CD4-positive, CD25-positive, alpha-beta regulatory T cell (primary cell): Measurements from ENCODE around the gene CFAP107. TPM values are rescaled to one million over a fixed set of nuclear protein-coding genes. Genes with fewer than 3 reads are reported as not detected.

Experiments
- ATAC-seq, 2 donors: fragments of 150-1000 bp; cut with Tn5 transposase; one replicate each; pipeline ENCODE4 v1.10.0; 2021; ENCODE audit warnings: low read depth in 2 of 2, moderate number of reproducible peaks in 2 of 2, moderate library complexity in 1 of 2
- DNase-seq, 3 donors: peaks; one replicate each; pipeline versions ENCODE4 v3.0.0 to v3.0.0-alpha.2; 2012 to 2022; ENCODE audit warnings: mixed read lengths in 1 of 3
- H3K27ac ChIP-seq: one replicate; pipeline ENCODE4 v1.7.0; 2013; ENCODE audit warnings: mild to moderate bottlenecking, low read length; ENCODE audit not compliant: insufficient read depth, poor library complexity, severe bottlenecking
- H3K27me3 ChIP-seq: one replicate; pipeline ENCODE4 v1.7.0; 2013; ENCODE audit warnings: low read length; ENCODE audit not compliant: control insufficient read depth, insufficient read depth
- H3K36me3 ChIP-seq: one replicate; pipeline ENCODE4 v1.7.0; 2013; ENCODE audit warnings: mild to moderate bottlenecking, low read length, moderate library complexity; ENCODE audit not compliant: control insufficient read depth, insufficient read depth
- H3K4me1 ChIP-seq: 2 replicates; pipeline ENCODE4 v1.7.0; 2013; ENCODE audit warnings: mild to moderate bottlenecking, low read length; ENCODE audit not compliant: insufficient read depth, control insufficient read depth, poor library complexity, severe bottlenecking
- H3K4me3 ChIP-seq: one replicate; pipeline ENCODE4 v1.7.0; 2013; ENCODE audit warnings: low read depth, mild to moderate bottlenecking, low read length, moderate library complexity
- H3K9me3 ChIP-seq, 2 experiments: 1 replicate in 1 of 2; 2 replicates in 1 of 2; pipeline ENCODE4 v1.7.0; 2013; ENCODE audit warnings: low read length in 2 of 2, mild to moderate bottlenecking in 1 of 2, moderate library complexity in 1 of 2; ENCODE audit not compliant: control insufficient read depth in 2 of 2
- H3K27ac Mint-ChIP-seq, 3 donors: one replicate each; pipeline ENCODE4 v1.8.0; 2020 to 2022; ENCODE audit warnings: mild to moderate bottlenecking in 3 of 3, mixed read lengths in 3 of 3, moderate library complexity in 2 of 3
- H3K27me3 Mint-ChIP-seq: one replicate; pipeline ENCODE4 v1.8.0; 2022; ENCODE audit warnings: mild to moderate bottlenecking, mixed read lengths
- H3K36me3 Mint-ChIP-seq: one replicate; pipeline ENCODE4 v1.8.0; 2020; ENCODE audit warnings: mixed read lengths
- H3K4me1 Mint-ChIP-seq, 4 donors: one replicate each; pipeline ENCODE4 v1.8.0; 2020 to 2022; ENCODE audit warnings: mixed read lengths in 4 of 4, mild to moderate bottlenecking in 1 of 4
- H3K4me3 Mint-ChIP-seq, 4 donors: one replicate each; pipeline ENCODE4 v1.8.0; 2020 to 2022; ENCODE audit warnings: mild to moderate bottlenecking in 4 of 4, mixed read lengths in 4 of 4, moderate library complexity in 3 of 4
- H3K9me3 Mint-ChIP-seq, 7 donors: one replicate each; pipeline ENCODE4 v1.8.0; 2020 to 2022; ENCODE audit warnings: mixed read lengths in 7 of 7, mild to moderate bottlenecking in 3 of 7, moderate library complexity in 2 of 7
- polyA plus RNA-seq, 4 donors: library from polyadenylated mRNA; unstranded; fragments of 300-500 nt; fragmentation: Illumina TruSeq; gene quantifications; one replicate each; pipeline ENCODE4 v1.2.3, GENCODE V29; 2021
- total RNA-seq: library from RNA; stranded (reverse); gene quantifications from one replicate; pipeline ENCODE4 v1.2.3, GENCODE V29; 2022

Gene CFAP107
- total and polyA plus RNA-seq, 5 donors from 2014 or later = not detected

DNA sequence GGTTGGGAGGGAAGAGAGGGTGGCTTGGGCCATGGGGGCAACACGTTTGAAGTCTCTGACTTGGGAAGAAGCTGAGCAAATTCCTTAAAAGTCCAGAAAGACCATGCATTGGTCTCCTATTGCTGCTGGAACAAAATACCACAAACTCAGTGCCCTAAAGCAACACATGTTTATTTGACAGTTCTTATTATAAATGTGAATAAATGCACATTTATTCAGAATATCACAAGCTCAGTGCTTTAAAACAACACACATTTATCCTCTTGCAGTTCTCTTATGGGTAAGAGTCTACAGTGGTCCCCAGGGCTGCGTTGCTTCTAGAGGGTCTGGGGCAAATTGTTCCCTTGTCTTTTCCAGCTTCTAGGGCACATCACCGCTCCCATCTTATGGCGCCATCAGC lies 17.5 kb downstream of the CFAP107 start:
- Mint-ChIP-seq H3K27ac (no peak overlapping the region), H3K36me3 (no peaks in the 10 kb centered on the region), H3K27me3 (peaks cover 5% of the 10 kb centered on the region), H3K4me1 (no peaks in the 10 kb centered on the region), H3K4me3 (no peak overlapping the region), H3K9me3 (peaks cover 0 to 3% (median 0%) of the 10 kb centered on the region in 7 donors)
- H3K9me3 ChIP-seq = no peaks in the 10 kb centered on the region
- H3K4me3 ChIP-seq = no peak overlapping the region
- no peak for DNase-seq
- no peaks in the 10 kb centered on the region for H3K36me3 ChIP-seq
- peaks cover 3% of the 10 kb centered on the region for H3K27me3 ChIP-seq
- no peak for ATAC-seq
- H3K4me1 ChIP-seq = no peaks in the 10 kb centered on the region
- no peak overlapping the region for H3K27ac ChIP-seq

DNA sequence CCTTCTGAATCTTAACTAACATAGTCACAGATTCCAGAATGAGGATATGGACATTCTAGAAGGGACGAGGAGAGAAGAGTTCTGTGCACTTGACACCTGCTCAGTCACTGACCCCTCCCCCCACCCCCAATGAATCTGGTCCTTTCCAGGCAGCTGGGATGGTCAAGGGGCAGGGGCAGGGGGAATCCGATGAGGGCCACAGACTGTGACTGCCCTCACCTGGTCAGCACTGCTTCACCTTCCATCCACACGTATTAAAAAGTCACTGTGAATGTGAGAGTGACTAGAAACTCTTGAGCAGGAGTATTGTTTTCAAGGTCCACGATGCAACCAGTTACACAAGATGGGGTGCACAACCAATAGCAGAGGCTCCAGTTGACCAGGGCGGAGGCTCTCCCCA lies 18.0 kb downstream of the CFAP107 start:
- no peaks in the 10 kb centered on the region for H3K36me3 ChIP-seq
- H3K27me3 ChIP-seq = peaks cover 3% of the 10 kb centered on the region
- no peaks in the 10 kb centered on the region for H3K4me1 ChIP-seq
- no peak for ATAC-seq
- no peak for DNase-seq
- peak overlapping the region in 1 of 3 donors; percentile 7 for H3K27ac Mint-ChIP-seq
- H3K4me3 Mint-ChIP-seq = no peak overlapping the region
- peaks cover 0 to 3% (median 0%) of the 10 kb centered on the region in 7 donors for H3K9me3 Mint-ChIP-seq
- H3K36me3 Mint-ChIP-seq = no peaks in the 10 kb centered on the region
- no peaks in the 10 kb centered on the region for H3K4me1 Mint-ChIP-seq
- H3K27me3 Mint-ChIP-seq = peaks cover 6% of the 10 kb centered on the region
- H3K4me3 ChIP-seq = no peak overlapping the region
- H3K27ac ChIP-seq = no peak overlapping the region
- H3K9me3 ChIP-seq = no peaks in the 10 kb centered on the region

DNA sequence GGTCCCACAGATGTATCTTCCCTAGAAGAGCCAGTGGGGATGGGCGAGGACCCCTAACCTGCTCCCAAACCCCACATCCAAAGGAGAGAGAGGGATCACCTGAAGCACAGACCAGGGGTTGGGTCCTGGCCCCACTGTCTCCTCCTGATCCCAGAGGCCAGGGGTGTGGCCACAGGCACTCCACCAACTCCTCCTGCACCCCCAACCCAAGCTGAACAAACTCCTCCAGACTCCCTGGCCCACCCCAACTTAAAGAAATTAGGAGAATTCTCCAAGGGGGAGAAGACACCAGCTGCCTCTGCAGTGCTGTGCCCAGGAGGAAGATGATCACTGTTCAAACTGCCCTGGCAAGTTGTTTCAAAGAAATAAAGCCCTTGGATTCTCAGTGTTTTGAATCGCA lies 23.0 kb downstream of the CFAP107 start:
- Histone ChIP-seq H3K9me3 (no peaks in the 10 kb centered on the region), H3K4me1 (no peaks in the 10 kb centered on the region), H3K27ac (no peak overlapping the region), H3K4me3 (no peak overlapping the region), H3K36me3 (no peaks in the 10 kb centered on the region), H3K27me3 (peaks cover 3% of the 10 kb centered on the region)
- H3K27ac Mint-ChIP-seq = no peak overlapping the region
- H3K36me3 Mint-ChIP-seq = no peaks in the 10 kb centered on the region
- ATAC-seq = no peak
- H3K9me3 Mint-ChIP-seq = peaks cover 0 to 1% (median 0%) of the 10 kb centered on the region in 7 donors
- DNase-seq = no peak
- H3K27me3 Mint-ChIP-seq = peaks cover 18% of the 10 kb centered on the region
- H3K4me1 Mint-ChIP-seq = no peaks in the 10 kb centered on the region
- no peak overlapping the region for H3K4me3 Mint-ChIP-seq

DNA sequence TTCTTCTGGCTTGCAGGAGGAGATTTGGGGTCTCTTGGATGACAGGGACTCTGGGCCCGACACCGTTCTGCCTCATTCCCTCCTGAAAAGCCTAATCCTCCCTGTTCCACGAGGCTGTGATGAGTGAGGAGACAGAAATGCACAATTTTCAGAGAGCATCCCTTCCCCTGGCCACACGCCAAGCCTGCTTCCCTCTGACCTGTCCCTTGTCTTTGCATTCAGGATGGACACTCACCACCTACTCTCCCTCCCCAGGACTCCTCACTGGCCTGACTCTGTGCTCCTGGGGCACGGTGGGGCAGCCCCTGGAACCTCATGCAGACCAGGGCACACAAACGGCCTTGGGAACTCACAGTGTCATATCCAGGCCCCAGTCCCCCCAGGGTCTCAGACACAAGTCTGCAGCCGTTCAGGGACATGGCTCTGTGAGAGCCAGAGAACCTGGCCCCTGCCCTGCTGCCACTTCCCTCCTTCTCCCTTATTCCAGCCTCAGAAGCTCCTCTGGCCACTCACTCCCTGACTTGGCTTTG lies 24.0 kb downstream of the CFAP107 start:
- H3K36me3 Mint-ChIP-seq = no peaks in the 10 kb centered on the region
- Histone ChIP-seq H3K27me3 (peaks cover 3% of the 10 kb centered on the region), H3K4me3 (no peak overlapping the region), H3K27ac (no peak overlapping the region), H3K9me3 (no peaks in the 10 kb centered on the region), H3K4me1 (no peaks in the 10 kb centered on the region), H3K36me3 (no peaks in the 10 kb centered on the region)
- H3K27me3 Mint-ChIP-seq = peaks cover 18% of the 10 kb centered on the region
- DNase-seq (no peak), ATAC-seq (no peak)
- H3K4me1 Mint-ChIP-seq = no peaks in the 10 kb centered on the region
- peaks cover 0 to 1% (median 0%) of the 10 kb centered on the region in 7 donors for H3K9me3 Mint-ChIP-seq
- H3K4me3 Mint-ChIP-seq = no peak overlapping the region
- no peak overlapping the region for H3K27ac Mint-ChIP-seq

- DNase-seq = no peak
- Histone ChIP-seq H3K9me3 (no peaks in the 10 kb centered on the region), H3K27me3 (peaks cover 3% of the 10 kb centered on the region), H3K36me3 (no peaks in the 10 kb centered on the region), H3K27ac (no peak overlapping the region), H3K4me1 (no peaks in the 10 kb centered on the region), H3K4me3 (no peak overlapping the region)
- Mint-ChIP-seq H3K4me1 (no peaks in the 10 kb centered on the region), H3K4me3 (no peak overlapping the region), H3K9me3 (peaks cover 0 to 1% (median 0%) of the 10 kb centered on the region in 7 donors), H3K27me3 (peaks cover 18% of the 10 kb centered on the region), H3K27ac (no peak overlapping the region), H3K36me3 (no peaks in the 10 kb centered on the region)
- no peak for ATAC-seq
Measured at GRCh38 chr1:12770620-12771019, 24.6 kb downstream of the CFAP107 start.

DNA sequence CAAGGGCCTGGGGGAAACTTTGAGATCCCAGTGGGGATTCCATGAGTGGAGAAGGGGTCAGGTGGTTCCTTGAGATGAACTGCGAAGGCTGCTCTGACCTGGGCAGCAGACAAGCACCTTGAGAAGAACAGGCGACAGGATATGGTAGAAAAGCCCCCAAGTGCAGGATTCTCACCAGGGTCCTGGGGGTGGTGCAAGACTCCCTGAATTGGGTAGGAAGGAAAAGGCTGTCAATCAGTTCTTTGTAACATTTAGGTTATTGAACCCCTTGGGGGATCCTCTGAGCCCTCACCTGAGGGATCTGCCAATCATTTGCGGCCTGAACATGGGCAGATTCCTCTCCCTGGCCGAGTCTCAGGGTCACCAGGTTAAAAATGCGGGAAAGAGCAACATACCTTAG lies 25.2 kb downstream of the CFAP107 start:
- no peak overlapping the region for H3K27ac Mint-ChIP-seq
- H3K4me3 Mint-ChIP-seq = no peak overlapping the region
- H3K4me1 ChIP-seq = no peaks in the 10 kb centered on the region
- no peaks in the 10 kb centered on the region for H3K9me3 ChIP-seq
- no peaks in the 10 kb centered on the region for H3K36me3 ChIP-seq
- no peaks in the 10 kb centered on the region for H3K36me3 Mint-ChIP-seq
- peaks cover 0 to 1% (median 0%) of the 10 kb centered on the region in 7 donors for H3K9me3 Mint-ChIP-seq
- H3K4me3 ChIP-seq = no peak overlapping the region
- no peak for DNase-seq
- H3K27ac ChIP-seq = no peak overlapping the region
- ATAC-seq = no peak
- peaks cover 18% of the 10 kb centered on the region for H3K27me3 Mint-ChIP-seq
- no peaks in the 10 kb centered on the region for H3K4me1 Mint-ChIP-seq
- peaks cover 3% of the 10 kb centered on the region for H3K27me3 ChIP-seq

GRCh38 chr1:12772520-12772919 lies 26.5 kb downstream of the CFAP107 start:
- peaks cover 2% of the 10 kb centered on the region for H3K27me3 ChIP-seq
- H3K4me1 ChIP-seq = no peaks in the 10 kb centered on the region
- Mint-ChIP-seq H3K9me3 (peaks cover 0 to 1% (median 0%) of the 10 kb centered on the region in 7 donors), H3K27me3 (peaks cover 15% of the 10 kb centered on the region), H3K4me3 (no peak overlapping the region), H3K27ac (no peak overlapping the region), H3K4me1 (no peaks in the 10 kb centered on the region), H3K36me3 (no peaks in the 10 kb centered on the region)
- no peak overlapping the region for H3K27ac ChIP-seq
- H3K9me3 ChIP-seq = no peaks in the 10 kb centered on the region
- ATAC-seq = no peak
- no peak for DNase-seq
- no peak overlapping the region for H3K4me3 ChIP-seq
- no peaks in the 10 kb centered on the region for H3K36me3 ChIP-seq

DNA sequence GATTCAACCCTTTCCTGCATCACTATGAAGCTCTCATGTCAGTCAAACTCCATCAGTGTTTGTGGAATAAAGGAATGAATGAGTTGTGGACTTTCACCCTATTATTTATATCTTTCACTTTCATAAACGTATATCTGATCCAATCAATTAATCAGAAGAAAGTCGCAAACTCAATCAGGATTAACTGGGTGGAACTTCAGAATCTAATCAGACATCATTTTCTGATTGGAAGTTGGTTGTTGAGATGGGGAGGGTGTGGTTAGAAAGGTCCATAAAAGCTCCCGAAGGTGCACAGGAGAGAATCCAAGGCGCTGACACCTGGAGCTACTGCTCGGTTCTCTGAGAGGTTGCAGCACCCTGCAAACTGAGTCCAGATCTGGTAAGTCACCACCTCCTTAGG lies 27.4 kb downstream of the CFAP107 start, which contains the start of gene PRAMEF12:
Gene PRAMEF12, plus strand, starts transcription at position 301 of the 400 bp plus-strand sequence. CDS start 1,130 bp downstream, outside the sequence.
- Histone ChIP-seq H3K36me3 (no peaks in the 10 kb centered on the region), H3K4me3 (no peak within 1 kb of the TSS), H3K4me1 (no peaks in the 10 kb centered on the region), H3K27ac (no peak within 1 kb of the TSS), H3K27me3 (peaks cover 3% of the 10 kb centered on the region), H3K9me3 (no peaks in the 10 kb centered on the region)
- Mint-ChIP-seq H3K9me3 (peaks cover 0 to 1% (median 0%) of the 10 kb centered on the region in 7 donors), H3K4me3 (no peak within 1 kb of the TSS), H3K27me3 (peaks cover 13% of the 10 kb centered on the region), H3K36me3 (no peaks in the 10 kb centered on the region), H3K27ac (no peak within 1 kb of the TSS), H3K4me1 (no peaks in the 10 kb centered on the region)
- DNase-seq (no peak), ATAC-seq (no peak)
